Measurements from ENCODE around the gene PBX1.

Gene PBX1

GRCh38 chr1:164756741-164757140 lies 197.8 kb downstream of the PBX1 start:
- DNase-seq (ENCODE audit: low read depth in 2 of 2) = no peak

GRCh38 chr1:164757625-164758024 lies 198.6 kb downstream of the PBX1 start:
- DNase-seq (ENCODE audit: low read depth in 2 of 2) = no peak

DNA sequence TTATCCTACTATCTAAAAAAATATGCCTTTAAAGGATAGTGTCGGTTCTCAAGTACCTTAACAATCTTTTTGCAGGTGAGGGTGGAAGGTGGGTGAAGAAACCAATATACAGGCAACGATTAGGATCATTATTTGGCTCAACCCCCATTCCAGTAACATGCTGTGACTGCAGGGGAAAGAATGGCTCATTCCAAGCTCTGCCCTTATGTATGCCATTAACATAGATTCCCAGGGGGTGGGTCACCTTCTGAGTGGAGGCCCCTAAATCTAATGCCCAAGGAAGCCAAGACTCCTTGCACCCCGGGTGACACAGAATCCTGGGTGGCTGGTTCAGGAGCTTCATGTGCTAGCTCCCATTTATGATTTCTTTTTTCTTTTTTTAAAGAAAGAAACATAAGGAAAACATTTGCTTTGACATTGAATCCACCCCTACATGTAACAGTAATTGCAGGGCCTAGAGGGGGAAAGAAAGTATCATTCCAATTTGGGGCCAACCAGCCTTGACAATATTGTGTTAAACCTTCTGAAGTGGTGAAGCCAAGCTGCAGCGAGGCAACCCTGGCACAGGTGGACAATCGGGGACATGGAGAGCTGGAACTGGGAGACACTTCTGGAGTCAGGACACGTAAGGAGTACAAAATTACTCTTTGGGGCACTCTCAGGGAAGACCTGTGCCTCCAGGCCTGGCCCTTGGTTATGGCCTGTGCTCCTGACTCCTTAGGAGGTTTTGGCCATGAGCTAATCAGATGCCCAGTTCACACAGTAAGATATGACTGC lies 200.3 kb downstream of the PBX1 start:
- no peak for DNase-seq (ENCODE audit: low read depth in 2 of 2)

DNA sequence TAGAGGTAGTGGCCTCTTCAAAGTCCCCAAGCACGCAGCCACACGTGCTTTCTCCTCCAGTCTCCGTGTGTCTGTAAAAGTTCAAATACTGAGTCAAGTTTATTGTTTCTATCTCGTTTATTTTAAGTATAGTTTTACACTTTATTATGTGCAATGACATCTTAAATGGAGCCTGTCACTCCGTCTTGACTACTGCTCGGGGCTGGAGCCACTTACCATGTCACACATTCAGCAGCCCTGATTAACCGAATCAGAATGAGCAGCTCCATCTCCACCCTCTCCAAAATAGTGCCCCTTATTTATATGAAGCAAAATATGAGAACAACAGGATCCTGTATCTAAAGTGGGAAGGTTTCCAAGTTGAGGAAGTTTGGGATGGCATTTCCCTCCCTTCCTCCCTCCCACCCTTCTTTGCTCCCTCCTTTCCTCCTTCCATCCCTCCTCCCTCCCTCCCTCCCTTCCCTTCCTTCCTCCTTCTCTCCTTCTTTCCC lies 201.0 kb downstream of the PBX1 start:
- no peak for DNase-seq (ENCODE audit: low read depth in 2 of 2)

DNA sequence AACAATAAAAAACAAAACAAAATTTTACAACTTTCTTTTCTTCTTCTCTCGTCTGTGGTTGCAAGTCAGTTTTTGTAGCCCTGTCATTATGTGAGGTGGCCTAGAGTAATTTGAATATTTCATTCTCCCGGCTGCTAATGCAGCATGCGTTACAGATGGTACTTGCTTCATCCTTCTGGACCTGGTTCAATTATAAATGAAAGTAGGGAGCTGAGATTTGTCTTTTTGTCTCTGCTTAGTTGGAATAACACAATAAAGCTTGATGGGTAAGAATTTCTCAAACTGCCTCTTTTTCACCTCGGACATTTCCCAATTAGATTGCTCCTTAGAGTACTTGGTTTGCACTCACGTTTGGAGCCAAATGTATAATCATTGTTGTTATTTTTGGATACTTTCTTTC lies 201.6 kb downstream of the PBX1 start:
- DNase-seq (ENCODE audit: low read depth in 2 of 2) = no peak

DNA sequence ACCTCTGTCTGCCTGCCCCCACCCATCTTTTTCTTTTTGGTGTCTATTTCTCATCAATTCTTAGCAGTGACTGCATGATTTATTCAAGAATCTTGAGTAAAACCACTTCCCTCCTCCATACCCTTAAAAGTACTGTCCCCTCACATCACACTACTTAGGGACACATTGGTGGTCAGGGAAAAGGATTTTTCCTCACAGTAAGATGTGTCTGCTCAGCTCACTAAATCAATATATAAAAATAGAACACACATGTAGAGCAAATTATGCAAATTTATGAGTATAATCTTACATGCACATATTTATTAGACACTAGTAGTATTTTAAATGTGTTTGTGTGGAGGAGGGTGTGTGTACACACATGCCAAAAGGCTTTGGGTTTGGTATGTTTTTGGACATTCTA lies 202.0 kb downstream of the PBX1 start:
- DNase-seq (ENCODE audit: low read depth in 2 of 2) = no peak

- DNase-seq (ENCODE audit: low read depth in 2 of 2) = no peak
These were observed 204.1 kb downstream of the PBX1 start for GRCh38 chr1:164763098-164763497.

GRCh38 chr1:164764333-164764732 lies 205.3 kb downstream of the PBX1 start:
- DNase-seq (ENCODE audit: low read depth in 2 of 2) = no peak

- DNase-seq (ENCODE audit: low read depth in 2 of 2) = peak; percentile 65 to 67
These were observed 206.6 kb downstream of the PBX1 start for GRCh38 chr1:164765557-164765956.

- DNase-seq (ENCODE audit: low read depth in 2 of 2) = no peak
These were observed 207.2 kb downstream of the PBX1 start for GRCh38 chr1:164765992-164766720.

- DNase-seq (ENCODE audit: low read depth in 2 of 2) = no peak
These were observed 208.9 kb downstream of the PBX1 start for GRCh38 chr1:164767752-164768402.

DNA sequence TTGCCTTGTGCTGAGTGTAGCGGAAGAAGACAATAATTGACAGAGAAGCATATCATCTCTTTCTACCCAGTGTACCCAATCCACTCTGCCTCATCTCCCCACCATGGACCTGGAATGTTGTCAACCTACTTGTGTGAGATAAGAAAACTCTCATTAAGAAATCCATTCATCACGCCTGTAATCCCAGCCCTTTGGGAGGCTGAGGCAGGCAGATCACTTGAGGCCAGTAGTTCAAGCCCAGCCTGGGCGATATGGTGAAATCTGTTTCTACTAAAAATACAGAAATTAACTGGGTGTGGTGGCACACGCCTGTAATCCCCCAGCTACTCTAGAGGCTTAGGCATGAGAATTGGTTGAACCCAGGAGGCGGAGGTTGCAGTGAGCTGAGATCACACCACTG lies 209.6 kb downstream of the PBX1 start:
- no peak for DNase-seq (ENCODE audit: low read depth in 2 of 2)

DNA sequence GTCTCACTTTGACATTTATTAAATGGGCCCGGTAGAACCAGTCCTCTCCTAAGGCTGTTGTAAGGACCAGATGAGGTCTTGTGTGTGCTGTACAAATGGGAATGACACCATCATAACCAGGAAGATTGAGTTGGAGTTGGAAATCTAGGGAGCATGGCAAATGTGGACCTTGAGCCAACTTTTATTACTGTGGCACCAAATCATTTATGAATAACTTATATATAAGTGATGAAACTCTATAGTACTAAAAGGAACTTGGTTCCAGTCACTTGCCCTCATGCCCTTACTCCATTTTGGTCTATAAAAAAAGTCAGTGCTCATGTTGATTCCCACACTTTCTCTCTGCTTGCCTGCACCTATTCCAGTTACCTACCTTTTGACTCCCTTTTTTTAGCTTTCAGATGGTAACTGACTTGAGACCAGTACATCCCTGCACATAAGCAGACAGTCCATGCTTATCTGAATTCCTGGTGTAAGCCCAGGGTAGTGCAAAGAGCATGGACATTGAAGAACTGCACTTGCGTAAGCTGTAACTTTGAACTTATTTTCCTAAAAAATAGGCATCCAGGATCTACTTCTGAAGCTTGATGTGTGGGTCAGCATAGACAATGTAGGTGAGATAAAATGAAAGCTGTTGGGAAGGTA lies 210.6 kb downstream of the PBX1 start:
- no peak for DNase-seq (ENCODE audit: low read depth in 2 of 2)

- DNase-seq (ENCODE audit: low read depth in 2 of 2) = no peak
These were observed 211.1 kb downstream of the PBX1 start for GRCh38 chr1:164770131-164770529.

GRCh38 chr1:164771041-164771618 lies 212.1 kb downstream of the PBX1 start:
- DNase-seq (ENCODE audit: low read depth in 2 of 2) = no peak

- DNase-seq (ENCODE audit: low read depth in 2 of 2) = no peak
These were observed 212.8 kb downstream of the PBX1 start for GRCh38 chr1:164771619-164772361.

- peak in 1 of 2 experiments; percentile 69 for DNase-seq (ENCODE audit: low read depth in 2 of 2)
These were observed 213.7 kb downstream of the PBX1 start for GRCh38 chr1:164772635-164773034.

DNA sequence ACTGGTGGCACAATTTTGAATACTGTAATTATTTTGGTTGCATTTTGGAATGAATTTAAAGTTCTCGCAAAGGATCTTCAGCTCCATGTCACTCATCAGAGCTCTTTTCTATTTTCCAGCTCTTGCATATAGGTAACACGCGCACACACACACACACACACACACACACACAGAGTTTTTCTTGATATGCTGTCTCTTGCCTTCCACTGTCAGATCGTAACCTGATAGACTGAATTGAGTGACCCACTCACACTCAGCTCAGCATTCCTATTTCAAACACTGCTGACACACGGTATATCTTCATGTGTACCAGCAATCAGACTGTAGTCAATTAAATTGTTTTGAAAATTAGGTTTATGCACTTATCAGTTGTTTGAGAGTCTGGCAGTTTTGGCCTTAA lies 214.1 kb downstream of the PBX1 start:
- DNase-seq (ENCODE audit: low read depth in 2 of 2) = no peak

DNA sequence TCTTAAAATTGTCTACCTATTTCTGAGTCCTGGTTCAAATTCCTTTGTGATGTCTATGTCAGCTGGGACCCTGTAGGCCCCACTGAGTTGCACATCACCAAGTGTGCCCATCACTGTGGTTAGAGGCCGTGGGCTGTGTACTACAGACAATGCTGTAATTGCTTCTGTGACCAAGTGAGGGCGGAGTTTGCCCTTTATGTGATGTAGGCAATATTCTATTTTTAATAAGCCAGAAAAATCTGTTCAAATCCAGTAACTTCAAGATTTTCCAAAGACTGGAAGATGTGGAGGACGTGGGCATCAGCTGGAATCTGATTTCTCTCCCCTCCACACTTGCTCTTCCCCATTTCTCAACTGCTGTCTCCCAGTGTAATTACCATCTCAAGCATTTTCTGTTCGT lies 215.4 kb downstream of the PBX1 start:
- DNase-seq (ENCODE audit: low read depth in 2 of 2) = no peak

DNA sequence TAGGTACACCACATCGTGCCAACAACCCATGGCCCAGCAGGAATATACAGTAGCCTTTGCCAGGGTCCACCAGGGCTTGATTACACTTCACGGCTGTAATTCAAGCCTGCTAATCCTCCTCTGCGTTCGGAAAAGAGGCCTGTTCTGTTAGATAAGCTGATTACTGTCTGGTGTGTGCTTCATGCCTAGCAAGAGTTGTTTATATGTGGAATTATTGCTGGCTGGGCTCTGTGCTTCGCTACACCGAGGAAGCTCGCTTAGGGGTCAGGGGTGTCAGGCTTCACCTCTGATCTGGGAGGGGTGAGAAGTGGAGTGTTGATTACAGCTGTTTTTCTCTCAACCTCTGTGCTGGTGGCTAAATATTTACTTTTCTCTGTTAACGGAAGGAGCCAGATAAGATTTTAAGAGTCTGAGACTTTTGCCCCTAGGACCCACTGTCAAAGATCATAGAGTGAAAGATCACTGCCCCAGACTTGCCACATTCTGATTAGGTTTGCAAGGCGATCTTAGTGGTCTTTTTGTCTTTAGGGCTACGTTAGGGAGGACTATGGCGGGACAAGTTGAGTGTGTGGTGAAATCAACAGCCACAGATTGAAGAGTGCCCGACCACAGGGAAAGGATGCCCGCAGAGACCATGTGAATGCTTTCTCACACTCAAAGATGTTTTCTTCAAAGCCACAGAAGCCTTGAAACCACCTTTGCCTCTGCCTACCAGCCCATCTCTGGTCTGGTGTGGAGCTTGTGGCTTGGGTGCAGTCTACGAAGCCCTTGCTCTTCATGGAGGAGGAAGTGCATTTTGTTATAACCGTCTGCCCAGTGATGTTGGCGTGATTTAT lies 216.1 kb downstream of the PBX1 start:
- no peak for DNase-seq (ENCODE audit: low read depth in 2 of 2)

All from fibroblast of skin of left quadriceps (primary cell).